NOMO-1 (cell line): Measurements from ENCODE around the gene COX7A2L.
A peak's percentile ranks its signal among the peaks of the same experiment; 100 is the strongest.
"Not testable (repeated sequence)": the region's sequence is repeated elsewhere in the genome, so short reads cannot be mapped to it uniquely, and the experiment has no call there.

ENCODE experiments used
- DNase-seq, 2 experiments: peaks; one replicate each; lab custom pipeline; 2025; ENCODE audit not compliant: unreplicated experiment in 2 of 2; lab: John Stamatoyannopoulos, UW

Gene COX7A2L

GRCh38 chr2:42340045-42340937 is 20.7 kb downstream of the COX7A2L start:
- no peak for DNase-seq

DNA sequence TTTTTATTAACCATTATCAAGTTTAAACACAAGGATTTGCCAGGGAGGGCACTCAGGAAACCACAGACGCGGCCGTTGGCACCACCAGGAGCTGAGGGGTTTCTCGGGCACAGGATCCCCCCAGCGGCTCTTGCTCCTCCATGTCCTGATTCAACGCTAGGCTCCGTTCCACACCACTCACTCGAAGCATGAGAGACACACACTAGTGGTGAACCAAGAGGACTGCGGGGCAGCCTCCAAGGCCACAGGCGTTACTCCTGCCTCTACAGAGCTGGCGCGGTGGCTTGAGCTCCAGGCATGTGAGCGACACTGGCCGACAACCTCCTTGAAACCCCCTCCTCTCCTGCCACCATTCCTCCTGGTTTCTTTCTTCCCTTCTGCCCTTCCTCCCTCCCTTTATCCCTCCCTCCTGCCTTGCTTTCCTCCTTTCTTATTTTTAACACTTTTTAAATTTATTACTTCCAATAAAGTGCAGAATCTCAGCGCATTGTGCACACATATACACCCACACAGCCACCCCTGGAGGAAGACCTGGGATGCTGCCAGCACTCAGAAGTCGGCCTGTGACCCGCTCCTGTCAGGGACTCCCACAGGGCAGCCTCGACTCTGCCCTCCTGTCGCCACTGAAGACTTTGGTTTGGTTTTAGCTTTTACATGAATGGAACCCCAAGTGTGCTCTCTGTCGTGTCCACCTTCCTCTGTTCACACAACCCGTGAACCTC is 21.7 kb downstream of the COX7A2L start:
- DNase-seq: no peak

- DNase-seq: no peak
Observed at GRCh38 chr2:42338567-42339190, 22.3 kb downstream of the COX7A2L start.

- no peak for DNase-seq
Observed at GRCh38 chr2:42337846-42338566, 23.0 kb downstream of the COX7A2L start.

GRCh38 chr2:42337356-42337820 is 23.6 kb downstream of the COX7A2L start:
- DNase-seq: no peak

DNA sequence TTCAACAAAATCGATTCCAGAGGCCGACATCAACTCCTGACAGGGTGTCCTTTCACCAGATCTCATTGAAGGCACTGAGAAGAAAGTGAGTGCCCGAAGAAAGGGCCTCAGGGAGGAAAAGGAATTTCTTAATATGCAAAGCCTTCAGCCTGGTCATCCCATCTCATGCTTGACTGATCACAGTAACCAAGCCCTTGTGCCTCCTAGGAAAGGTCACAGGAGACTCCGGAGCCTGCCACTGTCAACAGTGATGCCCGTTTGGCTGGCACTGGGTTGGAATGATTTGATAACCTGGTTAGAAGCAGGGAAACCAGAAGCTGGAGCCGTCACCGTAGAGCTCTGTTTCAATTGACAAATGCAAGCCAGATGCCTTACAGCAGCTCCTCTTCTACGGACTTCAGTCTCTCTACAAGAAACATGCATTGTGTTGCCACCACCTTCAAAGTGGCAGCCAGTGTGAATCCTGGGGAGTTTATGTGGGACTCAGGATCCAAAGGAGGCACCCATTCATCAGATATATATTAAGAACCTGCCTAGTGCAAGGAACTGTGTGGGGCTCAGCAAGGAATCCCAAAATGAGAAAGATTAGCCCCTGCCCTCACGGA is 24.6 kb downstream of the COX7A2L start:
- no peak for DNase-seq

GRCh38 chr2:42335514-42336104 is 25.4 kb downstream of the COX7A2L start:
- no peak for DNase-seq

DNA sequence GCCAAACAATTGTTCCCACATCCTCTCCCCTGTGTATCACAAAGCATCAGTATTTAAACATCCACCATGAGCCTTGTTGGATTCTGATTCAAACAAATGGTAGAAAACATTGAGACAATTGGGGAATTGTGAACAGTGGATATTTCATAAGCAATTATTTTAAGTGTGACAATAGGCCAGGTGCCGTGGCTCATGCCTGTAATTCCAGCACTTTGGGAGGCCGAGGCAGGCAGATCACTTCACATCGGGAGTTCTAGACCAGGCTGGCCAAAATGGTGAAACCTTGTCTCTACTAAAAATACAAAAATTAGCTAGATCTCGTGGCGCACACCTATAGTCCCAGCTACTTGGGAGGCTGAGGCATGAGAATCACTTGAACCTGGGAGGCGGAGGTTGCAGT is 26.2 kb downstream of the COX7A2L start:
- not testable (repeated sequence) for DNase-seq

DNA sequence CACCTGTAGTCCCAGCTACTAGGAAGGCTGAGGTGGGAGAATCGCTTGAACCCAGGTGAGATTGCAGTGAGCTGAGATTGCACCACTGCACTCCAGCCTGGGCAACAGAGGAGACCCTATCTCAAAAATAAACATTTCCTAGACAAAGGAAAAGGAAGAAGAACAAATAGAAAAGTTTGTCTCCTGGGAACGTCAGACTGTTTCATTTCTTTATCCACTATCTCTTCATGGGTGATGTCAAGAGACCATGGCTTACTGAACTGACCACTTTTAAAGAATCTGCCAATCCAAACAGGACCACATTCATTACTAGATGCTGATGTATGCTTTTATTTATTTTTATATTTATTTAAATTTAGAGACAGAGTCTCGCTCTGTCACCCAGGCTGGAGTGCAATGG is 26.8 kb downstream of the COX7A2L start:
- no peak for DNase-seq

DNA sequence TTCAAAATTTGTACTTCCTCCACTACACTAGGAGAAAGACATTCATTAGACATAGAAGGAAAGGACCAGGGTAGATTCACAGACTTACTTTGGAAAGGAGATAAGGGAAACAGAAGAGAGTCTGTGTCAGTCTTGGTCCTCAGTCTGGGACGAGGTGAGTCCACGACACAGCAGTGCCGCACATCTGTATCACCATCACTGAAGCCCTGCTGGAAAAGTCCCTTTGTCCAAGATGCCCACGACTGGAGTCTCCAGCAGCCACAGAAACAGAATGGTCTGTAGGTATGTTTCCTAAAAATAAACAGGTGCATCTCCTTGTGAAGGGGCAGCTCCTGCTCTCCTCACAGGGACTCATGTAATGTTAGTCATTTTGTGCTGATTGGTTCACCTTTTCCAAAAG is 27.4 kb downstream of the COX7A2L start:
- no peak for DNase-seq

DNA sequence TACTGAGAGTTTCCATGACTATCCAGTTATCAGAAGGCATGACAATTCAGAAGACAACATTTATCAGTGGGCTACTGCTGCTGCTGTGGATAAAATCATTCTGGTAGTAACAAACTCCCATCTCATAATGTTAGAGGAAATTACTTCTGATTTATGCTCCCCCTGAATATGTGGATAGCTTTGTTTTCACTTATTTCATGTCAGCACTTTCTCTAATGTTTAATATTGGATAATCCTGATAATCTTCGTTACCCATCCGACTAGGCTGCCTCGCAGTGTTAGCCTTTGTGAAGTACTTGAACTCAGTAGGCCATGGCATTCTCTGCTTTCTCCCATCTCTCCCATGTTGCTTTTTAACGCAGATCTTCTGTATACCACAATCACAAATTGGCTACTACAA is 28.4 kb downstream of the COX7A2L start:
- DNase-seq: no peak

GRCh38 chr2:42331569-42332284 is 29.3 kb downstream of the COX7A2L start:
- DNase-seq: no peak

DNA sequence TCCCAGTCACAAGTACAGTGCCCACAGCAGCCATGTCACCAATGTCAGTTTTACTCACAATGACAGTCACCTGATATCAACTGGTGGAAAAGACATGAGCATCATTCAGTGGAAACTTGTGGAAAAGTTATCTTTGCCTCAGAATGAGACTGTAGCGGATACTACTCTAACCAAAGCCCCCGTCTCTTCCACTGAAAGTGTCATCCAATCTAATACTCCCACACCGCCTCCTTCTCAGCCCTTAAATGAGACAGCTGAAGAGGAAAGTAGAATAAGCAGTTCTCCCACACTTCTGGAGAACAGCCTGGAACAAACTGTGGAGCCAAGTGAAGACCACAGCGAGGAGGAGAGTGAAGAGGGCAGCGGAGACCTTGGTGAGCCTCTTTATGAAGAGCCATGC is 31.3 kb downstream of the COX7A2L start:
- no peak for DNase-seq

- DNase-seq: no peak
Observed at GRCh38 chr2:42328923-42329322, 32.1 kb downstream of the COX7A2L start.

DNA sequence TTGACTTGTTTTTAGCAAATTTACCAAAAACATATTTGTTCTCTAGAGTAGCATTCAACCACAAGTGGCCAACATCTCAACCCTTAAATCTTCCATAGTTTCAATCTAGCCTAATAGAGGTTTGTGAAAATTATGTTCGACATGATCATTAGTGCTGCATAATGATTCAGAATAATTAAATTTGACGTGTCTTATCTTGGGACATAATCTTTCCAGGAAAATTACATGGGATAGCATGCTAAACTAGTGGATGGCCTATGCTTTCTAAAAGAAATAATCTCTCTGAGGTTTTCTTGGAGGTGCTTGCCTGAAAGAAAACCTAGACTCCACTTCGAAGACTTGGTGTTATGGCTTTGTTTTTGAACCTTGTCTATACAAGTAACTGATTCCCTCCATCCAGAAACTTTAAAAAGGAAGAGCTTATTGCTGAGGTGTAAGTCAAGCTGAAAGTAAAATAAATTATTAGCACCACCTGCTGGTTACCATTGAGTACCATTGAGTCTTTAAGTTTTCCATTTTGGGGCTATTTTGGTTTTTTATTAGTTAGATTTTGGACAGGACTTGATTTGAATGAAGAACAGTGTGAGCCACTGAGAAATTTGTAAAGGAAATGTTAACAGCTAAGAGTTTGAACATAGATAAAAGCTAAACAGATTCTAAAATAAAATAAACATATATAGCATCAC is 32.7 kb downstream of the COX7A2L start:
- DNase-seq: peak; percentile 14 to 51

GRCh38 chr2:42327125-42327524 is 33.9 kb downstream of the COX7A2L start:
- DNase-seq: no peak

GRCh38 chr2:42325609-42326008 is 35.4 kb downstream of the COX7A2L start:
- DNase-seq: no peak

- no peak for DNase-seq
Observed at GRCh38 chr2:42324949-42325348, 36.1 kb downstream of the COX7A2L start.

DNA sequence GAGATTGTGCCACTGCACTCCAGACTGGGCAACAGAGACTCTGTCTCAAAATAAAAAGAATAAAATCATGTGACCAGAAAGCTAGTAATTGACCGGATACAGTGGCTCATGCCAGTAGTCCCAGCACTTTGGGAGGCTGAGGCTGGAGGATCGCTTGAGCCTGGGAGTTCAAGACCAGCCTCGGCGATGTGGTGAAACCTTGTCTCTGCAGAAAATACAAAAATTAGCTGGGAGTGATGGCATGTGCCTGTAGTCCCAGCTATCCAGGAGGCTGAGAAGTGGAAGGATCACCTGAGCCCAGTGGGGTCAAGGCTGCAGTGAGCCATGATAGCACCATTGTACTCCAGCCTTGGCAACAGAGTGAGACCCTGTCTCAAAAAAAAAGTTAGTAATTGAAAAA is 36.8 kb downstream of the COX7A2L start:
- DNase-seq: no peak
